Central memory CD8-positive, alpha-beta T cell (primary cell): ENCODE measurements around the gene HBG2.

Experiments used
- ATAC-seq: fragments of 150-1000 bp; cut with Tn5 transposase; replicated peaks from 2 replicates; pipeline ENCODE4 v1.10.0; 2022; ENCODE audit warnings: mild to moderate bottlenecking, moderate FRiP score, moderate number of reproducible peaks; ENCODE audit not compliant: poor library complexity, severe bottlenecking; ENCODE audit errors: extremely low read depth
- DNase-seq, 2 donors: peaks; one replicate each; pipeline ENCODE4 v3.0.0; 2021; ENCODE audit warnings: low spot score in 2 of 2
- H3K27ac Mint-ChIP-seq: one replicate; pipeline ENCODE4 v1.8.0; 2022; ENCODE audit warnings: low read depth, mild to moderate bottlenecking, moderate library complexity, mixed read lengths
- H3K27me3 Mint-ChIP-seq: one replicate; pipeline ENCODE4 v1.8.0; 2022; ENCODE audit warnings: mixed read lengths
- H3K36me3 Mint-ChIP-seq: one replicate; pipeline ENCODE4 v1.8.0; 2022; ENCODE audit warnings: mild to moderate bottlenecking, moderate library complexity, mixed read lengths; ENCODE audit not compliant: insufficient read depth
- H3K4me1 Mint-ChIP-seq: one replicate; pipeline ENCODE4 v1.8.0; 2022; ENCODE audit warnings: mixed read lengths
- H3K4me3 Mint-ChIP-seq: one replicate; pipeline ENCODE4 v1.8.0; 2022; ENCODE audit warnings: mild to moderate bottlenecking, moderate library complexity, mixed read lengths
- H3K9me3 Mint-ChIP-seq: one replicate; pipeline ENCODE4 v1.8.0; 2022; ENCODE audit warnings: mixed read lengths

Gene HBG2

GRCh38 chr11:5203366-5203765 is 51.2 kb downstream of the HBG2 start:
- ATAC-seq: no peak
- H3K4me3 Mint-ChIP-seq: no peak overlapping the region

More at GRCh38 chr11:5203366-5203765, 51.2 kb downstream of the HBG2 start:
- H3K27me3 Mint-ChIP-seq: no peaks in the 10 kb centered on the region
- DNase-seq: no peak
- H3K9me3 Mint-ChIP-seq: no peaks in the 10 kb centered on the region
- H3K27ac Mint-ChIP-seq: no peak overlapping the region
- H3K36me3 Mint-ChIP-seq: no peaks in the 10 kb centered on the region
- H3K4me1 Mint-ChIP-seq: no peaks in the 10 kb centered on the region
